HepG2 (cell line): ENCODE results near the gene HECTD3. TPM values are rescaled to one million over a fixed set of nuclear protein-coding genes. Genes with fewer than 3 reads are reported as not detected.

Experiments
- ATAC-seq: fragments of 200-7000 bp; cut with Tn5 transposase; 3 replicates; pipeline ENCODE4 v1.9.1; 2020; ENCODE audit warnings: mild to moderate bottlenecking, moderate library complexity
- BruUV-seq: library from RNA; stranded (reverse); fragments of 400-500 nt; replicated peaks from 2 replicates; lab custom pipeline; 2021; lab: Mats Ljungman, UMichigan
- CTCF ChIA-PET: fragments of 300-600 bp; formaldehyde crosslinking; extraction: SDS; loops from one replicate; lab custom pipeline; 2021; ENCODE audit warnings: low total read pairs, inconsistent platforms, low intra/inter-chr PET ratio; lab: Yijun Ruan, JAX
- POLR2A ChIA-PET: fragments of 350-600 bp; sonication (Branson Sonifier 250); formaldehyde crosslinking; loops from one replicate; lab custom pipeline; 2020; ENCODE audit warnings: antibody characterized with exemption, inconsistent platforms; lab: Yijun Ruan, JAX
- DNase-seq: peaks from one replicate; pipeline ENCODE4 v3.0.0-alpha.2; 2015; ENCODE audit warnings: low spot score
- FAIRE-seq: peaks from 3 replicates; lab custom pipeline; 2011; peaks lifted over from hg19 to GRCh38; lab: Jason Lieb, UNC
- H2AFZ ChIP-seq: one replicate; pipeline ENCODE4 v1.6.1; 2011; ENCODE audit warnings: low read length, inconsistent platforms
- H3K27ac ChIP-seq: fragments of 300-600 bp; 3 replicates; pipeline ENCODE4 v1.8.0; 2011; ENCODE audit warnings: mixed run types, mild to moderate bottlenecking, mixed read lengths, low read length, inconsistent platforms; ENCODE audit not compliant: insufficient read depth; ENCODE audit errors: extremely low read length
- H3K27me3 ChIP-seq, 2 experiments: fragments of 200-600 bp in 1 of 2; 2 replicates in 1 of 2; 3 replicates in 1 of 2; pipeline versions ENCODE4 v1.6.0 to v1.8.0; 2011; ENCODE audit warnings: low read length in 2 of 2, mild to moderate bottlenecking in 2 of 2, moderate library complexity in 2 of 2, inconsistent platforms in 1 of 2; ENCODE audit not compliant: insufficient read depth in 2 of 2, control insufficient read depth in 1 of 2
- H3K36me3 ChIP-seq, 2 experiments: fragments of 200-600 bp in 1 of 2; replicated peaks in 1 of 2; 2 replicates in 1 of 2; 3 replicates in 1 of 2; pipeline versions ENCODE4 v1.5.1 to v1.8.0; 2011; ENCODE audit warnings: low read length in 2 of 2, inconsistent platforms in 1 of 2; ENCODE audit not compliant: insufficient read depth in 2 of 2, control insufficient read depth in 1 of 2
- H3K4me1 ChIP-seq: 2 replicates; pipeline ENCODE4 v1.5.1; 2012; ENCODE audit warnings: low read length, inconsistent platforms; ENCODE audit not compliant: insufficient read depth
- H3K4me2 ChIP-seq: 2 replicates; pipeline ENCODE4 v1.6.0; 2011; ENCODE audit warnings: low read depth, low read length, inconsistent platforms
- H3K4me3 ChIP-seq, 3 experiments: fragments of 200-600 bp in 1 of 3; sonication (generic), shearing (Covaris generic) in 1 of 3; replicated peaks in 1 of 3; 2 replicates each; pipeline ENCODE4 v1.5.1; 2011 to 2016; ENCODE audit warnings: low read length in 3 of 3, inconsistent platforms in 2 of 3, low read depth in 2 of 3, mild to moderate bottlenecking in 2 of 3, control low read depth in 1 of 3, mixed read lengths in 1 of 3; ENCODE audit not compliant: insufficient read depth in 1 of 3
- H3K79me2 ChIP-seq: one replicate; pipeline ENCODE4 v1.6.1; 2011; ENCODE audit warnings: low read length, inconsistent platforms; ENCODE audit not compliant: insufficient read depth
- H3K9ac ChIP-seq: 2 replicates; pipeline ENCODE4 v1.6.0; 2011; ENCODE audit warnings: mild to moderate bottlenecking, low read depth, low read length, inconsistent platforms; ENCODE audit not compliant: insufficient read depth
- H3K9me3 ChIP-seq: 2 replicates; pipeline ENCODE4 v1.5.1; 2012; ENCODE audit warnings: mild to moderate bottlenecking, low read length
- H4K20me1 ChIP-seq: 2 replicates; pipeline ENCODE4 v1.6.0; 2011; ENCODE audit warnings: inconsistent platforms, mild to moderate bottlenecking, low read length, moderate library complexity; ENCODE audit not compliant: insufficient read depth
- PHF20 ChIP-seq: sonication (generic); formaldehyde crosslinking; IDR thresholded peaks from 2 replicates; pipeline ENCODE4 v1.5.0; 2020; ENCODE audit warnings: mild to moderate bottlenecking, missing genetic modification reagents
- RNF219 ChIP-seq: sonication (generic); formaldehyde crosslinking; IDR thresholded peaks from 2 replicates; pipeline ENCODE4 v1.5.0; 2020; ENCODE audit warnings: mild to moderate bottlenecking, missing genetic modification reagents
- SIN3A ChIP-seq: IDR thresholded peaks from 2 replicates; pipeline ENCODE4 v1.6.1; 2011; ENCODE audit warnings: low read depth, mild to moderate bottlenecking, control low read depth, low read length, borderline replicate concordance
- SOX5 ChIP-seq: IDR thresholded peaks from 2 replicates; pipeline ENCODE4 v1.6.1; 2016; ENCODE audit warnings: borderline replicate concordance
- ZEB1 ChIP-seq: IDR thresholded peaks from 2 replicates; pipeline ENCODE4 v1.6.1; 2012; ENCODE audit warnings: mild to moderate bottlenecking, low read depth, inconsistent platforms; ENCODE audit not compliant: insufficient replicate concordance
- ZNF232 ChIP-seq: sonication (generic); formaldehyde crosslinking; IDR thresholded peaks from 2 replicates; pipeline ENCODE4 v1.4.0; 2020; ENCODE audit warnings: missing genetic modification reagents, borderline replicate concordance
- ZNF546 ChIP-seq: sonication (generic); formaldehyde crosslinking; conservative IDR thresholded peaks from 2 replicates; pipeline ENCODE4 v1.8.1; 2023; ENCODE audit warnings: mild to moderate bottlenecking, missing genetic modification reagents
- WGBS: methylation state at CpG from one replicate; pipeline ENCODE4 v1.1.6; 2017; ENCODE audit warnings: low lambda C conversion rate; 5-methylcytosine and 5-hydroxymethylcytosine counted together
- in situ Hi-C: cut with HindIII; loops from 2 replicates; pipeline ENCODE4 v1.10.0; 2017; ENCODE audit warnings: low pct_unique_long_range_greater_than_20kb; ENCODE audit not compliant: extremely low pct_ligation_motif_present
- intact Hi-C: fragments of 100-400 bp; cut with micrococcal nuclease; formaldehyde crosslinking; loops from one replicate; pipeline ENCODE4 v1.10.0; 2022; ENCODE audit not compliant: unreplicated experiment
- polyA plus RNA-seq, 8 experiments: library from polyadenylated mRNA; depleted of rRNA in 3 of 8; stranded (reverse) in 7 of 8; unstranded in 1 of 8; fragments of >200 nt; fragmentation: Illumina TruSeq in 4 of 8; extraction: Trizol in 4 of 8; gene quantifications; 2 replicates each; pipeline versions ENCODE4 v1.2.1 to v1.2.3, GENCODE V29; 2011 to 2016; ENCODE audit warnings: low read depth in 4 of 8, missing spikeins in 1 of 8, mixed read lengths in 1 of 8; ENCODE audit not compliant: insufficient read depth in 1 of 8
- total RNA-seq, 5 experiments: library from RNA; depleted of rRNA; stranded (reverse); fragments of >200 nt; fragmentation: Illumina TruSeq; extraction: Trizol; gene quantifications; 2 replicates each; pipeline ENCODE4 v1.2.3, GENCODE V29; 2016; ENCODE audit warnings: low read depth in 1 of 5

HECTD3 gene
- total and polyA plus RNA-seq, 2 of the 13 experiments (the other 11 are each of a cell fraction or from before 2014, with no cell fraction given) = 18.6 to 24.5 TPM

- CTCF ChIA-PET = no interaction called here
- WGBS = 72% methylated on average over 6 of the region's 7 CpGs
- H3K4me2 ChIP-seq = no peak overlapping the region
- no peak for TF ChIP-seq ZNF232 (CRISPR knock-in tag)
- no peak for TF ChIP-seq ZNF546
- no peak for TF ChIP-seq PHF20
- no peak for TF ChIP-seq SIN3A
- no peak for TF ChIP-seq ZEB1
- TF ChIP-seq SOX5 (CRISPR knock-in tag) = no peak
- no peak for TF ChIP-seq RNF219
- TF ChIP-seq, all 625 proteins: peak for 0
- H3K4me1 ChIP-seq = peaks cover 12% of the 10 kb centered on the region
- H3K79me2 ChIP-seq = no peaks in the 10 kb centered on the region
- no peak overlapping the region for H3K27ac ChIP-seq
- H4K20me1 ChIP-seq = no peaks in the 10 kb centered on the region
- no peak overlapping the region for H2AFZ ChIP-seq
- no peak overlapping the region for H3K4me3 ChIP-seq
- no peak overlapping the region for H3K9ac ChIP-seq
- peak; percentile 12 for FAIRE-seq
- in situ Hi-C loops = no loop called here
- no TSS peak for BruUV-seq
- no peaks in the 10 kb centered on the region for H3K27me3 ChIP-seq
- ATAC-seq = no peak
- POLR2A ChIA-PET = interaction anchor here (1.3 to 2.3 kb wide), 2 partner anchors 16 to 344 kb away, joined by 4 to 9 read pairs; partner anchors contain the start of genes HECTD3, TOE1 and UROD
- intact Hi-C loops = no loop called here
- H3K36me3 ChIP-seq = no peaks in the 10 kb centered on the region
- no peak for DNase-seq
- H3K9me3 ChIP-seq = no peaks in the 10 kb centered on the region
Observed at GRCh38 chr1:44995467-44996238, 15.5 kb downstream of the HECTD3 start.
